GM18499 (cell line): ENCODE data around the gene STEAP4.
"Not testable (repeated sequence)": the region's sequence is repeated elsewhere in the genome, so short reads cannot be mapped to it uniquely, and the experiment has no call there.

Experiments used
- ATAC-seq: cut with Tn5 transposase; IDR thresholded peaks from one replicate; pipeline ENCODE4 v1.9.1; 2021; ENCODE audit warnings: moderate number of reproducible peaks; ENCODE audit not compliant: insufficient read depth, unreplicated experiment

STEAP4 gene

DNA sequence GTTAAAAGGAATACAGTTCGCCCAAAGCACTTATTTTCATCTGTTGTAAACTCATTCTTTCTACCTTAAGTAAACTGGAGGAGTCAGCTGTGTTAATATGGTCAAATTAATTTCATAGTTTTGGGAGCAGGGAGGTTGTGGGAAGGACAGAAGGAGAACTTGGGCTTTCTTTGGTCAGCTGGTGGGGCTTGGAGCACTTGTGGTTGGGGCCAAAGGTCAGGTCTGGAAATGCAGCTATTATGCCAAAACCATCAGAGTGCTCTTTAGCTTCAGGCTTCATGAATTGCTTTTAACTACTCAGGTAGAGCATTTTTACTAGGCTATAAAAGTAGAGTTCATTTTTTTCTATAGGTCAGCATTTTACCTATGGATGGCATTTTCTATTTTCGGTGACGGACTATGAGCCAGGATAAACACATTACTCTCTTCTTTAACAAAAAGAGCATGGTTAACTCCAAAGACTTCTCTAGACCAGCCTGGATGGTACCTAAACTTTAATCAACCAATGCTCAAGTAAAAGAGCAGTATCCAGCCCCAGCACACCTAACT lies 30.0 kb downstream of the STEAP4 start:
- no peak for ATAC-seq

DNA sequence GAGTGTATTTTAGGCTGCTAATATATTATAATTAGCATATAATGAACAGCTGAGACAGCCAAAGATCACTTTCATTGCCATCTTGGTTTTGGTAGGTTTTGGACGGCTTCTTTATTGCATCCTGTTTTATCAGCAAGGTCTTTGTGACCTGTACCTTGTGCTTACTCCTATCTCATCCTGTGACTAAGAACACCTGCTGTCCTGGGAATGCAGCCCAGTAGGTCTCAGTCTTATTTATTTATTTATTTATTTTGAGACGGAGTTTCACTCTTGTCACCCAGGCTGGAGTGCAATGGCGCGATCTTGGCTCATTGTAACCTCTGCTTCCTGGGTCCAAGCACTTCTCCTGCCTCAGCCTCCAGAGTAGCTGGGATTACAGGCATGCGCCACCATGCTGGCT lies 31.8 kb downstream of the STEAP4 start:
- not testable (repeated sequence) for ATAC-seq

DNA sequence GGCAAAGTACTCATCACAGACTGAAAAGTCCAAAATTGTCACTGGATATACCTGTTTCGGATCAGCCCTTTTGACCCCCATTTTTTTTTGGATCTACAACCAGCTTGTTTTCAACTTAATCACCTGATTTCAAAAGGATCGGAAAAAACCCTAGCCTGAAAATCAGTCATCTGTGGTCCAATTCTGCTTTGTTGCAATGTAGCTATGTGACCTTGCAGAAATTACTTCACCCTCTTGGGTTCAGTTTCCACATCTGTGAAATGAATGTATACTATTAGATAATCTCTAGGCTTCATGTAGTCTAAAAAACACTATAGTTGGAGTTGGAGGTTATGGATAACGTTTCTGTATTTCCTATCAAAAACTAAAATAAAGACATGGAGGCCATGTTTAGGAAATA lies 37.1 kb downstream of the STEAP4 start:
- ATAC-seq = no peak

DNA sequence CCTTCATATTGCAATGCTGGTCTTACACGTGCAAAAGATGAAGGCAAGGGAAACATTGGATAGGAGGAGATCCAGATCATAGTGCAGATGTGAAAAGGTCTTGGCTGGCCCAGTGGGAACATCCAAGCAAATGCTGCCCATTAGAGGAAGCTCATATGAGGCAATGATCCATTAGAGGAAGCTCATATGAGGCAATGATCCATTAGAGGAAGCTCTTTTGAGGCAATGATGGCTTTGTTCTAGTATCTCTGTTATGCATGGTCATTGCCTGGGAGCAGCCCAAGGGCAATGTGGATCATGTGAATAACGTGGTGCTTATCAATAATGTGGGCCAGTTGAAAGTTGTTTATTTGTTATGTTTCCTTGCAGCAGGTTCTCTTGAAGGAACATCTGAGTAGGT lies 37.8 kb downstream of the STEAP4 start:
- no peak for ATAC-seq

DNA sequence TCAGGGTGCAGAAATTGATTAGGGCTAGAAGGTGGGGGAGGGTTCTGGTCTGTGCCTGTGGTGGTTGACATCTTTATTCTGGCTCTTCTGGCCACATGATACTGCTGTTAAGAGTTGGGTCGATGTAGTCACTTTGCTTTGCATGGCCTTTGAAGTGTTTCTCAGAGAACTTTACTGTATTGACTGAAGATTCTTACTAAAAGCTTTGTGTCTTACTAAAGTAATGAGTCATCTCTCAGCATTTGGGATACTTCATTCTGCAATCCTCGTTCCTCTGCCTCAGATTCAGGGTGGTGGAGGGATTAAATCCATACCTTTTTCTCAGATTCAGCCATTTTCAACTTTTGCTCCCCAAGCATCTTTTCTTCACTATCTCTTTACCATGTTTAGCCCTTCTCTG lies 38.6 kb downstream of the STEAP4 start:
- no peak for ATAC-seq

DNA sequence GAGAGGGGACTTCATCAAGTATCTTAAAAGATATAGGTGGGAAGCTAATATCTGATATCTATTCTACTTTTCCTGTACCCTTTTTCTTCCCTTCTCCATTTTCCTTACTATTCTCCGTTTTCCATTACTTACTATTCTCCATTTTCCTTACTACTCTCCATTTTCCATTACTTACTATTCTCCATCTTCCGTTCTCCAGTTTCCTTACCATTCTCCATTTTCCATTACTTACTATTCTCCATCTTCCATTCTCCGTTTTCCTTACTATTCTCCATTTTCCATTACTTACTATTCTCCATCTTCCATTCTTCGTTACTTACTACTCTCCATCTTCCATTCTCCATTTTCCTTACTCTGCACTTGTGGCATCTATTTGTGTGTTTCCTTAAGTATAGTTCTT lies 39.3 kb downstream of the STEAP4 start:
- ATAC-seq = no peak

DNA sequence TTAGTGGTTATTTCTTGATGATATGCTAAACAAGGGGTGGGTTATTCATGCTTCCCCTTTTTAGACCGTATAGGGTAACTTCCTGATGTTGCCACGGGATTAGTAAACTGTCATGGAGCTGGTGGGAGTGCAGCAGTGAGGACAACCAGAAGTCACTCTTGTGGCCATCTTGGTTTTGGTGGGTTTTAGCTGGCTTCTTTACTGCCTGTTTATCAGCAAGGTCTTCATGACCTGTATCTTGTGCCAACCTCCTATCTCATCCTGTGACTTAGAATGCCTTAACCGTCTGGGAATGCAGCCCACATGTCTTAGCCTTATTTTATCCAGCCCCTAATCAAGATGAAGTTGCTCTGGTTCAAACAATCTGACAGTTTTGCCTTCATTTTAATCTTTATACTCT lies 41.7 kb downstream of the STEAP4 start:
- ATAC-seq = not testable (repeated sequence)

DNA sequence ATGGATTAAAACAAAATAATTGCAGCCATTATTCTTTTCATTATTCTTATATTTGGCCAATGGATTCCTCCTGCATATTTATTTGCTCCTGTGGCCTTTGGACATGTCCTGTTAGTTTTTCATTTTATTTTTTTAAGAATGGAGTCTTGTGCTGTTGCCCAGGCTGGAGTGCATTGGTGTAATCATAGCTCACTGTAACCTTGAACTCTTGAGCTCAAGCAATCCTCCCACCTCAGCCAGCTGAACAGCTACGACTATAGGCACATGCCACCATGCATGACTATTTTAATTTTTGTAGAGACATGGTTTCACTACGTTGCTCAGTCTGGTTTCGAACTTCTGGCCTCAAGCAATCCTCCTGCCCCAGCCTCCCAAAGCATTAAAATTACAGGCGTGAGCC lies 44.1 kb downstream of the STEAP4 start:
- no peak for ATAC-seq

DNA sequence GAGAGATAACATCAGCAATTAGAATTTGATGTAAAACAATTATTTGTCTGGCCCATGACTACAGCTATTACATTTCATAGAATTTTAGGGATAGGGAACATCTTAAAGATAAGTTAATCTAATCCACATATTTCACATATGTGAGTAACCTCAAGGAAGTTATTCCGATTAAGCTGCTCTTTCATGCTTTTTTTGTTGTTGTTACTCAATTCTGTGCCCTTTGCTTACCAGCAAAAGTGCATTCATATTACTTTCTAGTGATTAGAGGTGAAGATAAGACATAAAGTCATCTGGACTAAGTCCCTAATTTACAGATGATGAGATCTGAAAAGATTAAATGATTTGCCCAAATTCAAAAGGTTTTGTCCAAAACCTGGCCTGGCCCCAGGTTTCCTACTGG lies 46.0 kb downstream of the STEAP4 start:
- ATAC-seq = no peak

DNA sequence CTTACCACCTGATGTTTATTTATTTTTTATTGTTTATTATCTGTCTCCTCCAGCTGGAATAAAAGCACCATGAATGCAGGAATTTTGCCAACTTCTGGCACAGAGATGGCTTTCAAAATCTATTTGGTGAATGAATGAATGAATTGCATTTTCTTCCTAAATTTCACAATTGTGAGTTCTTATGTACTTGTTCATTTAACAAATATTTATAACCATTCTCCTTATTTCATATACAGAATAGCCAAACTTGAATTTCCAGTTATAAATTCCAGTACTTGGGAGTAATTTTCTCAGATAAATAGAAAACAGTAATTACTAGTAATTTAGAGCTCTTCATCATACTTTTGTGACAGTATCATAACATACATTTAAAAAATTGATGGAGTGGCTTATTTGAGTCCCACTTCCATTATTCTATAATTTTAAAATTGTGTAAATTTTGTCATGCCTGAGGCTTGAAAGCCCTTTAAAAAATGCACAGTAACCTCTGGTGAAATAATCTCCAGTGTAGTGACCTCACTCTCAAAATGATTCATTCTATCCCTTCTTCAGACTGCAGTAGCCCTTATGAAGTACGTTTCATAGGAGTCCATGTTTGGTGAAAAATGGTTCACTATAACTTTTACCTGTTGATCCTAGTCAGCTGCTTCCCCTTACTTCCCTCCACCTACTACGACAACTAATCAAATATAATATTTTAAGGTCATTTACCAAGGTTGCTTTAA lies 46.9 kb downstream of the STEAP4 start:
- ATAC-seq = no peak

DNA sequence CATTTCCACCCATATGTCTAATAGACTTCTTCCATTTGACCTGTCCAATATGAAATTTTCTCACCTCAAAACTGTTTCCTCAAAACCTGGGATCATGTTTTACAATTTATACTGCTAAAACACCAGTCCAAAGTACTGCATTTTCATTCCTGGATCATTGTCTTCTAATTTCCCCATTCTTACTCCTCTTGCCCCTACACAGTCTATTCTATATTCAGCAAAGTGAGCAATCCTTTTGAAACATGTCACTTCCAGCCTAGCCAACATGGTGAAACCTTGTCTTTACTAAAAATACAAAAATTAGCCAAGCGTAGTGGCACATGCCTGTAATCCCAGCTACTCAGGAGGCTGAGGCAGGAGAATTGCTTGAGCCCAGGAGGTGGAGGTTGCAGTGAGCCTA lies 48.4 kb downstream of the STEAP4 start:
- not testable (repeated sequence) for ATAC-seq

DNA sequence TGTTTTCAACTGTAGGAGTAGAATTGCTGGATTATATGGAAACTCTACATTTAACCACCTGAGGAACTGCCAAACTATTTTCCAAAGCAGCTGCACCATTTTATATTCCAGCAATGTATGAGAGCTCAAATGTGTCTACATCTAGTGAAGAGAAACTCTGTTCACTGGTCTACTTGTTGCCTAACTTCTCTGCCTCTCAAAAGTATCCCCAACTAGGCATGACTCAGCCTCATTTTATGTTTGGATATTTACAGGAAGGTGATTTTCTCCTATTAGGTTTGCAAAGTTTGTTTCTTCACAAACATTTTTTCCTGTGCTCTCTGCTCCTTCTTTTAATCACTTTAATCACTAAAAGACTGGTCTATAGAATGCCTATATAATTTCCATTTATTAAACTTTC lies 49.8 kb downstream of the STEAP4 start:
- ATAC-seq = no peak

DNA sequence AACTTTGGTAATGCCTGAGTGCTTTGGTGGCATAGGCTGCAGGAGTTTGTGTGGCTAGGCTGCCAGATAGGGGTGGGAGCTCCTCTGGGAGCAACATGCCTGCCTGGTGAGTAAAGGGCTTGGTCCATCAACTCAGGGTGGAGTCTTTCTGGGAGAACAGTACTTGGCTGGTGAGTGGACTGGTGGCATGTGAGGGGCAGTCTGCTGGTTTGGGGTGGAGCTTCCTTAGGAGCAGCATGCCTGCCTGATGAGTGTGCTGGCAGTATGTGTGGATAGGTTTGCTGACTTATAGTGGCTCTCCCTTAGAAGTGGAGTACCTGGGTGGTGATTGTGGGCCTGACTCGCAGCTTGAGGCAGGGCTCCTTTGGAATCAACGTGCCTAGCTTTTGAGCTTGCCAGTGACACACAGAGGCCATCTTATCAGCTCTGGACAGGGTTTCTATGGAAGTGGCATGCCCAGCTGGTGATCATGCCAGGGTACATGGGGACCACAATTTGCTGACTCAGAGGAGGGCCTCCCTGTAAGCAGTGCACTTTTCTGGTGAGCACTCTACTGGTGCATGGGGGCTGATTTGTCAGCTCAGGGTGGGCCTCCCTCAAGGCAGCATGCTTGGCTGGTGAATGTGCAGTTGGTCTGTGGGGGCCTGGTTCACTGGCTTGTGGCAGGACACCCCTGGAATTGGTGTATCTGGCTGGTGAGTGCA lies 51.8 kb downstream of the STEAP4 start:
- ATAC-seq = no peak

DNA sequence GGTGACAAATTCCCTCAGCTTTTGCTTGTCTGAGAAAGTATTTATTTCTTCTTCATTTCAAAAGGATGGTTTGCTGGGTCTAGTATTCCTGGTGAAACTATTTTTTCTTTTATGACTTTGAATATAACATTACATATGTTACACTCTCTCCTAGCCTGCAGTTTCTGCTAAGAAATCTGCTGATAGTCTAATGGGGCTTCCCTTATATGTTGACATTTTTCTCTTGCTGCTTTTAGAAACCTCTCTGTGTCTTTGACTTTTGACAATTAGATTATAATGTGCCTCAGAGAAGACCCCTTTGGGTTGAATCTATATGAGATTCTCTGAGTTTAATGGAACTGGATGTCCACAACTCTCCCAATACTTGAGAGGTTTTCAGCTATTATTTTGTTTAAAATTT lies 53.1 kb downstream of the STEAP4 start:
- no peak for ATAC-seq

DNA sequence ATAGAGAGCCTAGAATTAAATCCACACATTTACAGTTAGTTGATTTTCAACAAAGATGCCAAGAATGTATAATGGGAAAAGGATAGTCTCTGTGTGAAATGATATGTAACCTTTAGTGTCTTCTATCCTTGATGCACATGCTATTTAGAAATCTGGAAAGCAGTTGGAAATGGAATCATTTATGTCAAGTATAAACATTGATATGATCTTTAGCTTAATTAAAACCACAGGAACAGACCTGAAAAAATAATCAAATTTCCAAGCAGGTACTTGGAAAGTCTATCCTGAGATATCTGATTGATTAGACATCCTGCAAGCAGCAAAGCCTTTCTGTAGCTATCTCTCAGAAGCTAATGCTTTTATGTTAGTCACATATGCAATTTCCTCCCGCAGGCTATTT lies 62.4 kb downstream of the STEAP4 start:
- no peak for ATAC-seq

DNA sequence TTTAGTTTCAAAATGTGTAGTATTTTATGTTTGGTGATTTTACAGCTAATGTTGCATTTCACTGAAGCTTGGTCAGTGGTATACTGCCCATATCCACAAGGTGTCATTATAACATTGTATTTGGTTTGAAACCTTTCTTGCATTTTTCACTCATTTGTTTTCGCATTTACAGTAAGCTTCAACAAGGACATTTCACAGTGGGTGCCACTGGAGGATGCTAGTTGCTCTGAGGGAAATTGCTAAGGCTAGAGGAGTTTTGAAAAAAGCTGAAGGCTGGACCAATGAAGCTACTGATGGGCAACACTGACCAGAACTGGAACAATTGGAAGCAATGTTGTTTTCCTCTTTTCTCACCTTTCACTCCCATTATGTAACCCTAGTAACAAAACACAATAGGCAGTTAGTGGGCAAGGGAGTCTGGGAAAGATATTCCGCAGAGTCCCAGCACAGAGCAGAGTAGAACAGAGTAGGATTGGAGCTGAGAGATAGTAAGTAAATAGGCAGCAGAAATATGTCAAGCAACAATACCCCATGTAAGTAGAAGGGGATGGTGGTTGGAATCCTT lies 63.3 kb downstream of the STEAP4 start:
- peak; percentile 57 for ATAC-seq

DNA sequence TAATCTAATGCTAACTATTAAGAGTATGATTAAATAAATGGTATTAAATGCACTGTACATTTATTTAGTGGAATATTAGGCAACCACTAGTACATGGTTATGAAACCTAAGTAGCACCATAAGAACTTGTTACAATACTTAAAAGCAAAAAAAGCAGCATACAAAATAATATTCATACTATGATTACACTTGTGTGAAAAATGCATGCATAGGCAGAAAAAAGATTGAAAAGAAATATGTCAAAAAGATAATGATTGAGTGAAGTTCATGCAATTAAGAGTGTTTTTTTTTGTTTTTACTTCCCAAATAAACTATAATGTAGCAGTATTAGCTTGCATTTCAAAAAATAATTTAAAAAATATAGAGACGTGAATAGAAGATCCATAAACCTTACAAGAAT lies 66.8 kb downstream of the STEAP4 start:
- no peak for ATAC-seq

DNA sequence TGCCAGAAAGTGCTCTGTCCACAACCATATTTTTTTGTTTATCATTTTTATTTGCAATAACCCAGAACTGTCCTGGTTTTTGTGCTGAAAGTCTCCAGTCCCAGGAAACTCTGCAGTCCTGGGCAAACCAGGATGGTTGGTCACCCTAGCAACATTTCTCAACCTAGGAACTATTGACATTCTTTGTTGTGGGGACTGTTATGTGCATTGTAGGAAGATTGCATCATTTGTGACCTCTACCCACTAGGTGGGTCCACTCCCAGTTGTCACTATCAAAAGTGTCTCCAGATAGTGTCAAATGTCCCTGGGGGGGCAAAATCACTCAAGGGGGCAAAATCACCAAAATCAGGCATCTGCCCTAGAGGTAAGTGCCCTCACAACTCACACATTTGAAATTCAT lies 72.9 kb downstream of the STEAP4 start:
- no peak for ATAC-seq

DNA sequence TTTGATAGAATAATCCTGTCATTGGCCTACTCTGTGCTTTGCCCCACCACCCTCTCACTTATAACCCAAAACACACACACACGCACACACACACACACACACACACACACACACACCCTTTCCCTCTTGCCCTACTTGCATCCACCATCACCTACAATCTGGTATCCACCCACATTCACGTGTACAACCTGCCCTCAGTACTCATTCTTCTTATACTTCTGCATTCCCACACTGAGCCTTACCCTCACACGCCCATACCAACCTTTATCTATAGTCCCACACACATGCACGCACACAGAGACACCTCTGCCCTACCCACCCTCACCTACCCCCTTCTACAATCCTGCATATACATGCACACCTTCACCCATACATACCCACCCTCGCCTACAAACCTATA lies 76.0 kb downstream of the STEAP4 start:
- ATAC-seq = no peak

DNA sequence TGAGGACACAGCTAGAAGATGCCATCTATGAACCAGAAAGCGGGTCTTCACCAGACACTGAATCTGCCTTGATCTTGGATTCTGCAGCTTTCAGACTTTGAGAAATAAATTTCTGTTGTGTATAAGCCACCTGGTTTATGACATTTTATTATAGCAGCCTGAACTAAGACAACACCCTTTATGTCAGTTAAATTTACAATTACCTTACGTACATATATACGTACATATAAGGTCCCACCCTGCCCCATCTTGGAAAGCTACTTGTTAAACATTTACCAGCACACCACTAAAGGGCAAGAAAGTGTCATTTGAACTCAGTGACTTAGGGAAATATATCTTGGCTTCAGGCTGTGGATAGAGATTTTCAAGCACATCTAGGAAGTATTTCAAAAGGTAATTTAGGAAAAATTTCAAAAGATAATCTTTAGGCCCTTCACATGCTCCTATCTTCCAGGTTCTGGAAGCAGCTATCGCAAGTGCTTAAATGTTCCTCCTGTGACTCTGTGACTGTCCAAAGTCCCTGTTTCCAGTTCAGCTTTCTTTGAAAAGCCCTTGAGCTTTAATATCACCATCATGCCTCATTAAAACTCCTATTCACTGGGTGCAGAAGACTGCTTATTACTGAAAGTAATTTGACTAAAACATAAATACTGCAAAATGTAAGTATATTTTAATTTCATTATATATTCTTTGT lies 77.2 kb downstream of the STEAP4 start:
- no peak for ATAC-seq
